Measurements from ENCODE around the gene IL17RD. TPM values are rescaled to one million over a fixed set of nuclear protein-coding genes. Genes with fewer than 3 reads are reported as not detected.

IL17RD gene
- total and polyA plus RNA-seq, 9 of the 15 experiments (the other 6 are each of a cell fraction or from before 2014, with no cell fraction given): under 0.01 to 0.09 (median 0.04) TPM; not detected in 4

DNA sequence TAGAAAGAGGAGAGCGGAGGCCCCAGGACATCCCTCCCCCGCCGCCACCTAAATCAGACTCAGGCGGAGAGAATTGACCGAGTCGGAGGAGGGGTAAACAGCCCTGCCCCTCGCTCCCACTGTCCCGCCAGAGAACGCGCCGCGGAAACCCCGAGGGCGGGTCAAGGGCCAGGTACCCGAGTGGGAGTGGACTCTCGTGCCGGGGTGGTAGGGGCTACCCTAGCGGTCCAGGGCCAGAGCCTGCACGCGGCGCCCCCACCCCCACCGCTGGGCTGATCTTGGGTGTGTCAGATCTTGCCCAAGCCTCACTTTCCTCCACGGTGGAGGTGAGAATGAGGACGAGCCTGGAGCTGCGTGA lies 85.7 kb downstream of the IL17RD start (continued):
- TF ChIP-seq SMAD4 (CRISPR knock-in tag; conservative IDR thresholded peaks at IDR 0.05) (no peak), PPARD (CRISPR knock-in tag; IDR thresholded peaks at IDR 0.05) (no peak), CHCHD3 (CRISPR knock-in tag; IDR thresholded peaks at IDR 0.05) (no peak), TBL1XR1 (IDR thresholded peaks at IDR 0.05; ENCODE audit: low read length in 2 of 2) (no peak), STAT6 (CRISPR knock-in tag; IDR thresholded peaks at IDR 0.05) (no peak), SMAD3 (CRISPR knock-in tag; conservative IDR thresholded peaks at IDR 0.05) (no peak), MYC (IDR thresholded peaks at IDR 0.05; ENCODE audit: low read depth, low read length) (0 out of 2 replicates have a peak, but pooled peaks have one; percentile 7), MYC (CRISPR knock-in tag; IDR thresholded peaks at IDR 0.05; ENCODE audit: borderline replicate concordance, low read depth) (no peak), FUS (optimal IDR thresholded peaks at IDR 0.05; ENCODE audit: low read depth, low read length) (no peak)
- TF ChIP-seq, protein P1, sequence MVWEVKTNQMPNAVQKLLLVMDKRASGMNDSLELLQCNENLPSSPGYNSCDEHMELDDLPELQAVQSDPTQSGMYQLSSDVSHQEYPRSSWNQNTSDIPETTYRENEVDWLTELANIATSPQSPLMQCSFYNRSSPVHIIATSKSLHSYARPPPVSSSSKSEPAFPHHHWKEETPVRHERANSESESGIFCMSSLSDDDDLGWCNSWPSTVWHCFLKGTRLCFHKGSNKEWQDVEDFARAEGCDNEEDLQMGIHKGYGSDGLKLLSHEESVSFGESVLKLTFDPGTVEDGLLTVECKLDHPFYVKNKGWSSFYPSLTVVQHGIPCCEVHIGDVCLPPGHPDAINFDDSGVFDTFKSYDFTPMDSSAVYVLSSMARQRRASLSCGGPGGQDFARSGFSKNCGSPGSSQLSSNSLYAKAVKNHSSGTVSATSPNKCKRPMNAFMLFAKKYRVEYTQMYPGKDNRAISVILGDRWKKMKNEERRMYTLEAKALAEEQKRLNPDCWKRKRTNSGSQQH (CRISPR knock-in tag; IDR thresholded peaks at IDR 0.05): no peak
- TF ChIP-seq, protein P2, sequence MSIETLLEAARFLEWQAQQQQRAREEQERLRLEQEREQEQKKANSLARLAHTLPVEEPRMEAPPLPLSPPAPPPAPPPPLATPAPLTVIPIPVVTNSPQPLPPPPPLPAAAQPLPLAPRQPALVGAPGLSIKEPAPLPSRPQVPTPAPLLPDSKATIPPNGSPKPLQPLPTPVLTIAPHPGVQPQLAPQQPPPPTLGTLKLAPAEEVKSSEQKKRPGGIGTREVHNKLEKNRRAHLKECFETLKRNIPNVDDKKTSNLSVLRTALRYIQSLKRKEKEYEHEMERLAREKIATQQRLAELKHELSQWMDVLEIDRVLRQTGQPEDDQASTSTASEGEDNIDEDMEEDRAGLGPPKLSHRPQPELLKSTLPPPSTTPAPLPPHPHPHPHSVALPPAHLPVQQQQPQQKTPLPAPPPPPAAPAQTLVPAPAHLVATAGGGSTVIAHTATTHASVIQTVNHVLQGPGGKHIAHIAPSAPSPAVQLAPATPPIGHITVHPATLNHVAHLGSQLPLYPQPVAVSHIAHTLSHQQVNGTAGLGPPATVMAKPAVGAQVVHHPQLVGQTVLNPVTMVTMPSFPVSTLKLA (conservative IDR thresholded peaks at IDR 0.05): peak in 1 of 2 experiments; percentile 39; a peak in 1 of 4 replicates
- TF ChIP-seq, protein P3, sequence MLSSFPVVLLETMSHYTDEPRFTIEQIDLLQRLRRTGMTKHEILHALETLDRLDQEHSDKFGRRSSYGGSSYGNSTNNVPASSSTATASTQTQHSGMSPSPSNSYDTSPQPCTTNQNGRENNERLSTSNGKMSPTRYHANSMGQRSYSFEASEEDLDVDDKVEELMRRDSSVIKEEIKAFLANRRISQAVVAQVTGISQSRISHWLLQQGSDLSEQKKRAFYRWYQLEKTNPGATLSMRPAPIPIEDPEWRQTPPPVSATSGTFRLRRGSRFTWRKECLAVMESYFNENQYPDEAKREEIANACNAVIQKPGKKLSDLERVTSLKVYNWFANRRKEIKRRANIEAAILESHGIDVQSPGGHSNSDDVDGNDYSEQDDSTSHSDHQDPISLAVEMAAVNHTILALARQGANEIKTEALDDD (IDR thresholded peaks at IDR 0.05): no peak

All from K562 (cell line).